Vagina (tissue), 2 donors: Measurements from ENCODE around the gene INPP5A. TPM values are rescaled to one million over a fixed set of nuclear protein-coding genes. Genes with fewer than 3 reads are reported as not detected.
"Not testable (repeated sequence)": the region's sequence is repeated elsewhere in the genome, so short reads cannot be mapped to it uniquely, and the experiment has no call there.

ENCODE experiments used
- DNase-seq, 2 donors: peaks; one replicate each; pipeline ENCODE4 v3.0.0-alpha.2; 2017; ENCODE audit errors: extremely low spot score in 2 of 2
- H3K27ac ChIP-seq: fragments of 200-600 bp; sonication (generic); one replicate; pipeline ENCODE4 v1.5.1; 2019
- H3K27me3 ChIP-seq: fragments of 200-600 bp; sonication (generic); one replicate; pipeline ENCODE4 v1.5.1; 2019
- H3K36me3 ChIP-seq, 2 donors: fragments of 200-600 bp; sonication (generic); one replicate each; pipeline ENCODE4 v1.5.1; 2017 to 2019
- H3K4me1 ChIP-seq: fragments of 200-600 bp; sonication (generic); one replicate; pipeline ENCODE4 v1.5.1; 2019
- H3K4me3 ChIP-seq, 2 donors: fragments of 200-600 bp; sonication (generic); 1 replicate in 1 of 2; 2 replicates in 1 of 2; pipeline ENCODE4 v1.5.1; 2016 to 2019
- H3K9me3 ChIP-seq: fragments of 200-600 bp; sonication (generic); one replicate; pipeline ENCODE4 v1.5.1; 2019
- CTCF ChIP-seq, 3 experiments: fragments of 450-650 bp in 2 of 3; fragments of 200-600 bp in 1 of 3; sonication (generic) in 1 of 3; IDR thresholded peaks; one replicate each; pipeline ENCODE4 v1.5.1; 2017 to 2019; ENCODE audit warnings: antibody characterized with exemption in 3 of 3, mild to moderate bottlenecking in 2 of 3, moderate library complexity in 2 of 3
- POLR2A ChIP-seq, 2 donors: fragments of 450-650 bp; IDR thresholded peaks; one replicate each; pipeline ENCODE4 v1.6.1; 2017; ENCODE audit warnings: antibody characterized with exemption in 2 of 2, mild to moderate bottlenecking in 2 of 2, moderate library complexity in 2 of 2
- POLR2AphosphoS5 ChIP-seq, 2 donors: sonication (generic); formaldehyde crosslinking; IDR thresholded peaks; one replicate each; pipeline ENCODE4 v1.9.0; 2017; ENCODE audit warnings: antibody characterized with exemption in 2 of 2, mild to moderate bottlenecking in 2 of 2, low read depth in 1 of 2; ENCODE audit not compliant: insufficient read depth in 1 of 2
- intact Hi-C: fragments of 100-400 bp; cut with DNase I; formaldehyde crosslinking; loops from one replicate; pipeline ENCODE4 v1.15.1; 2023
- total RNA-seq: library from RNA; depleted of rRNA; stranded (reverse); fragments of >200 nt; gene quantifications from one replicate; pipeline ENCODE4 v1.2.3, GENCODE V29; 2016

INPP5A gene
- total RNA-seq, 1 donor from 2014 or later = 24.3 TPM

GRCh38 chr10:132742167-132742836, 204.7 kb downstream of the INPP5A start:
- DNase-seq = no peak
- TF ChIP-seq CTCF (IDR thresholded peaks at IDR 0.05) (no peak), POLR2AphosphoS5 (IDR thresholded peaks at IDR 0.05; ENCODE audit: insufficient read depth in 1 of 2, low read depth in 1 of 2) (no peak), POLR2A (IDR thresholded peaks at IDR 0.05) (no peak)
- peaks cover 4% of the 10 kb centered on the region for H3K4me1 ChIP-seq
- H3K36me3 ChIP-seq = no peaks in the 10 kb centered on the region
- H3K9me3 ChIP-seq = no peaks in the 10 kb centered on the region
- no peak overlapping the region for H3K27ac ChIP-seq
- H3K4me3 ChIP-seq = no peak overlapping the region
- H3K27me3 ChIP-seq = no peaks in the 10 kb centered on the region
- intact Hi-C loops = no loop called here

GRCh38 chr10:132742837-132743194, 205.2 kb downstream of the INPP5A start:
- Histone ChIP-seq H3K27ac (no peak overlapping the region), H3K27me3 (no peaks in the 10 kb centered on the region), H3K36me3 (no peaks in the 10 kb centered on the region), H3K9me3 (no peaks in the 10 kb centered on the region), H3K4me1 (peaks cover 4% of the 10 kb centered on the region), H3K4me3 (no peak overlapping the region)
- intact Hi-C loops = no loop called here
- TF ChIP-seq POLR2A (IDR thresholded peaks at IDR 0.05) (no peak), POLR2AphosphoS5 (IDR thresholded peaks at IDR 0.05; ENCODE audit: insufficient read depth in 1 of 2, low read depth in 1 of 2) (no peak), CTCF (IDR thresholded peaks at IDR 0.05) (no peak)
- no peak for DNase-seq

- H3K27ac ChIP-seq, H3K4me1 ChIP-seq, intact Hi-C loops, H3K4me3 ChIP-seq, DNase-seq, H3K27me3 ChIP-seq, H3K9me3 ChIP-seq, H3K36me3 ChIP-seq: not testable (repeated sequence)
These were observed 205.8 kb downstream of the INPP5A start for GRCh38 chr10:132743196-132743924.

GRCh38 chr10:132743925-132744490, 206.4 kb downstream of the INPP5A start:
- H3K27ac ChIP-seq = no peak overlapping the region
- no peaks in the 10 kb centered on the region for H3K36me3 ChIP-seq
- no peaks in the 10 kb centered on the region for H3K27me3 ChIP-seq
- TF ChIP-seq POLR2A (IDR thresholded peaks at IDR 0.05) = no peak
- TF ChIP-seq CTCF (IDR thresholded peaks at IDR 0.05) = no peak
- TF ChIP-seq POLR2AphosphoS5 (IDR thresholded peaks at IDR 0.05; ENCODE audit: insufficient read depth in 1 of 2, low read depth in 1 of 2) = no peak
- intact Hi-C loops = no loop called here
- H3K9me3 ChIP-seq = no peaks in the 10 kb centered on the region
- no peak overlapping the region for H3K4me3 ChIP-seq
- no peak for DNase-seq
- H3K4me1 ChIP-seq = peaks cover 4% of the 10 kb centered on the region

GRCh38 chr10:132744839-132745238, 207.3 kb downstream of the INPP5A start:
- no peak overlapping the region for H3K27ac ChIP-seq
- TF ChIP-seq POLR2A (IDR thresholded peaks at IDR 0.05) = no peak
- no peak for TF ChIP-seq POLR2AphosphoS5 (IDR thresholded peaks at IDR 0.05; ENCODE audit: insufficient read depth in 1 of 2, low read depth in 1 of 2)
- no peak for TF ChIP-seq CTCF (IDR thresholded peaks at IDR 0.05)
- no peaks in the 10 kb centered on the region for H3K9me3 ChIP-seq
- H3K27me3 ChIP-seq = no peaks in the 10 kb centered on the region
- H3K36me3 ChIP-seq = peaks cover 0 to 6% of the 10 kb centered on the region in 2 donors
- peaks cover 4% of the 10 kb centered on the region for H3K4me1 ChIP-seq
- no peak for DNase-seq
- intact Hi-C loops = no loop called here
- H3K4me3 ChIP-seq = no peak overlapping the region
